SIG-M5 treated with dmso at 0.1 percent for 504 hours (cell line): ENCODE results near the gene CCL25.

Experiments
- DNase-seq: peaks from one replicate; lab custom pipeline; 2025; ENCODE audit not compliant: unreplicated experiment; lab: John Stamatoyannopoulos, UW

Gene CCL25

DNA sequence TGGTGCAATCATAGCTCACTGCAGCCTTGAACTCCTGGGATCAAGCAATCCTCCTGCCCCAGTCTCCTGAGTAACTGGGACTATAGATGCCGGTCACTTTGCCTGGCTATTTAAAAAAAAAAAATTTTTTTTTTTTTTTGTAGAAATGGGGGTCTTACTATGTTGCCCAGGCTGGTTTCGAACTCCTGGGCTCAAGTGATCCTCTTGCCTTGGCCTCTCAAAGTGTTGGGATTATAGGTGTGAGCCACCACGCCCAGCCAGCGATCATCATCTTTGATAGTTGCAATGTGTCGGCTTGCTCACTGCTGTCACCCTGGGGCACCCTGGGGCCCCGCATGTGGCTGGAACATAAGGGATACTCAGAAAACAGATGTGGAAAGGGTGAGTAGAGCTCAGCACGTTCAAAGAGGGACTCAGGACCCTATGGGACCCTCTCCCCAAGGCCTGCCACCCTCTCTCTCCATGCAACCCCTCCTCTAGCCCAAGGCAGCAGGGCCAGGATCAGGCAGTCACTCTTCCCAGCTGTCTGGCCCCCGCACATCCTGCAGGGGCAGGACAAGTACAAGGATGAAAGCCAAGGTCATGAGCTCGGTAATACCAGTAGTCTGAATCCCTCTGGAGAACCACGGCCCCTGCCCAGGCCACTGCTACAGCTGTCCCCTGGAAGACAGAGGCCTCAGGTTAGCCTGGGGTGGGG is 6.5 kb upstream of the CCL25 start:
- no peak for DNase-seq

DNA sequence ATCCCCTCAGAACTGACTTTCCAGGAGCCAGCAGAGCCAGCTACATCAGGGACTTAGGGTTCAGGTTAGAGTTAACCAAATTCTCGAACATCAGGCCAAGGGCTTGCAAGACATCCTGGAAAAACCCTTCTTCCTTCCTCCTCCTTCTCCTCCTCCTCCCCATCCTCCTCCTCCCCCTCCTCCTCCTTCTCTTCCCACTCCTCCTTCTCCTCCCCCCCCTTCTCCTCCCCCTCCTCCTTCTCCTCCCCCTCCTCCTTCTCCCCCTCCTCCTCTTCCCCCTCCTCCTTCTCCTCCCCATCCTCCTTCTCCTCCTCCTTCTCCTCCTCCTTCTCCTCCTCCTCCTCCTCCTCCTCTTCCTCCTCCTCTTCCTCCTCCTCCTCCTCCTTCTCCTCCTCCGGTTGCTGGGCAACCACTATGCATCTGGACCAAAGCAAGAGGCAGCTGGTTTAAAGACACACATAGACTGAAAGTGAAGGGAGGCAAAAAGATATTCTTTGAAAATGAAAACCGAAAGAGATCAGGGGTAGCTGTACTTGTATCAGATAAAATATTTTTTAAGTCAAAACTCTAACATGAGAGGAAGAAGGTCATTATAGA is 5.9 kb upstream of the CCL25 start:
- no peak for DNase-seq

DNA sequence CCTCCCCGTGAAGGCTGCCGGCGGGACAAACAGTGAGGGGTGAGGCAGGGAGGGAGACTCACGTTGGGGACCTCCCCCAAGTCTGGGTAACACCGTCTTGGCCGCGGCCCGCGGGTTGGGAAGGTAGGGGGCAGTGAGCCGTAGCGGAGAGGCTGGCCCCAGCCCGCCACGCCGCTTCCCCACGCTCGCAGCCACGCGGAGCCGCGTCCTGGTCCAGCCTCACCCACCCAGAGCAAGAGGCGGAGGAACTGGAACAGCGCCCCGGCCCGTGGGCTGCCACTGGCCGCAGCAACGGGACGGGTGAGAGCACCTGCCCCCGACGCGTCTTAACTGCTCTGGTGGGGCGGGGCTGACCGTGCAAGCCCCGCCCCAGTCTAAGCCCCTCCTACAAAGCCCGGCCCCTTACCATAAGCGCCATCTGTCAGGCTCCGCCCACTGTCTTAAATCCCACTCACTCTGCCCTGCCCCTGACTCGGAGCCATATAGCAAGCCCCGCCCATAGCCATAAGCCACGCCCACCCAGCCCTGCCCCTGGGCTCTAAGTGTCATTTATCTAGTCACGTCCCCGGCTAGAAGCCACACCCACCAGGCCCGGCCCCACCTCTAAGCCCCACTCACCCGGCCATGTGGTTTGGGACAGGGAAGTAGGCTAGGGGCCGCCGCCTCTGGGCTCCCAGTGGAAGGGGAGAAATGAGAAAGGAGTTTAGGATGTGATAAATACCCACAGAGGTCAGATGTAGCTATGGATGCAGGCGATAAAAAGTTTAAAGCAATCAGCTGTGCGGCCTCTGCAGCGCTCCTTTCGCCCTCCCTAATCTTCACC is 2.1 kb upstream of the CCL25 start:
- DNase-seq = peak; percentile 91

DNA sequence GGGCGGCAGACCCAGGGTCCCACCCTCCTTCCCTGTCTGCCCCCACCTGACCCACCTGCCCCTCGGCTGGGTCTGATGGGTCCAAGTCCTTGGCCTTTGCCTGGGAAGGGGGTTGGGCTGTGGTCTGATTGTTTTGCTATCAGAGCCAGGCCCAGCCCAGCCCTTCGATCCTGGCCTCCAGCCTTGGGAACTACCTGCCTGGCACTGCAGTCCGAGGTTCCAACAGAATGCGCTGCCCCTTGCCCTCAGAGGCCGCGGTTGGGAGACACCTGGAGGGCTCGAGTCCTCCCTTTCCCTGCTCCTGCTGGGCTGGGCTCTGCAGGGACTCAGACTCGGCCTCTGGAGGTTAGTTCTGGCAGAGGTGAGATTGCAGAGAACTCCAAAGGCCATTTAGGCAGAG is 1.6 kb downstream of the CCL25 start:
- DNase-seq = no peak

DNA sequence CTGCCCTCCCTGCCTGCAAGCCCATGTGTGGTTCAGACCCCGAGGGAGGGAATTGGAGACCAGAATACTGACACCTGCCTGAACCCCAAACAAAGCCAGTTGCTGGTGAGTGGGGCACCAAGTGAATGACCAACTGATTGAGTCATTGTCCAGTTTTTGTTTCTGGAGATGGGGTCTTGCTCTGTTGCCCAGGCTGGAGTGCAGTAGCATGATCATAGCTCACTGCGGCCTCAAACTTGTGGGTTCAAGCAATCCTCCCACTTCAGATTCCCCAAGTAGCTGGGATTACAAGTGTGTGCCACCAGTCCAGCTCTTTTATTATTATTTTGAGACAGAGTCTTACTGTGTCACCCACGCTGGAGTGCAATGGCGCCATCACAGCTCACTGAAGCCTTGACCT is 4.0 kb downstream of the CCL25 start:
- no peak for DNase-seq

DNA sequence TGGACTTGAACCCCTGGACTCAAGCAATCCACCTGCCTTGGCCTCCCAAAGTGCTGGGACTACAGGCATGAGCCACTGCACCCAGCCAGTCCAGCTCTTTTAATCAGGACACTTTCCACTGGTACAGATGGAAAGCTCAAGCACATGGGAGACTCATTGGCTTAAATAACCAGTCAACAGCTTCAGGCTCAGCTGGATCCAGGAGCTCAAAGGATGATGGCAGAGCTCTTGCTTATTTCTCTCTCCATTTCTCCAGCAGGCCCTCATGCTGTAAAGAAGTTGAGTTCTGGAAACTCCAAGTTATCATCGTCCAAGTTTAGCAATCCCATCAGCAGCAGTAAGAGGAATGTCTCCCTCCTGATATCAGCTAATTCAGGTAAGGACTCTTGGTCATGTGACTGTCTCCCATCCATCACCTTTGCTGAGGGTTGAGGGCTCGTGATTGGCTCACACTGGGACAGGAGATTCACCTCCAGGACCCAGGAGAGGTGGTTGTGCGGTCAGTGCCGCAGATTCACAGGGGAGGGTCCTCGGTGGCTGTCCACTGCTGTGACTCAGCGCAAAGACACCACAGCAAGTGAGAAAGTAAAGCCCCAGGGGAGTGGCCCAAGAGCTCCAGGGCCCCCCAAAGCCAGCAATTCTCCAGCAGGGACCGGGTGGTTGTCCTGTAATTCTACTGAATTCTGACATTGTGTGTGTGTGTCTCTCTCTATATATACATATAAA is 5.1 kb downstream of the CCL25 start:
- DNase-seq = no peak

DNA sequence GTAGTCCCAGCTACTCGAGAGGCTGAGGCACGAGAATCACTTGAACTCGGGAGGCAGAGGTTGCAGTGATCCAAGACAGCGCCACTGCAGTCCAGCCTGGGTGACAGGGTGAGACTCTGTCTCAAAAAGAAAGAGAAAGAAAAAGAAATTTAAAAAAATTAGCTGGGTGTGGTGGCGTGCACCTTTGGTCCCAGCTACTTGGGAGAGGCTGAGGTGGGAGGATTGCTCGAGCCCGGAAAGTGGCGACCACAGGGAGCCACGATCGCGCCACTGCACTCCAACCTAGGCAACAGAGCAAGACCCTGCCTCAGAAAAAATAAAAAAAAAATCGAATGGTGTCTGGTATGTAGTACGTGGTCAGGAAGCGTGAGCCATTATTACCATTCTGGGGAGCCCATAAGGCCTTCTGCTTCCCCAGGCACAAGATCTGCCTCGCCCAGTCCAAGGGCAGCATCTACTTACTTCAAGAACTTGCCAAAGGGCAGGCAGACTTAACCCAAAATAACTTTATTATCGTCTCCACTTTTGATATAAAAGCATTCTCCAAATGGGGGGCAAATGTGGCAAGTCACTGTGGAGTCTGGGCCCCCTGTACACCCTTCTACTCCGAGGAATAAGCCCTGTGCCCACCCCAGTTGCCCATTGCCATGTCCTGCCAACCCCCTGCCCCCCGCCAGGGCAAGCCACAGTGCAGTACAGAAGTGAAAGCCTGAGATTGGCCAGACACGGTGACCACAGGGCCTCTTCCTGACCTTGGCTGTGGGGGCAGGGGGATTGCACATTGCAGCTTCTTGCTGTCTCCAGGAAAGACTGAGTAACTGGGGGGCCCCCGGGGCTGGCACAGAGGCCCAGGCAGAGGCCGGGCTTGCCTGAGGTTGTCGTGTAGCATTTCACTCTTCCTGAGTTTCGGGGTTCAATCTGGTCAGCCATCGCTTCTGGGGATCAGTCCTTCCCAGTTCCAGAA is 12.6 kb downstream of the CCL25 start:
- no peak for DNase-seq

DNA sequence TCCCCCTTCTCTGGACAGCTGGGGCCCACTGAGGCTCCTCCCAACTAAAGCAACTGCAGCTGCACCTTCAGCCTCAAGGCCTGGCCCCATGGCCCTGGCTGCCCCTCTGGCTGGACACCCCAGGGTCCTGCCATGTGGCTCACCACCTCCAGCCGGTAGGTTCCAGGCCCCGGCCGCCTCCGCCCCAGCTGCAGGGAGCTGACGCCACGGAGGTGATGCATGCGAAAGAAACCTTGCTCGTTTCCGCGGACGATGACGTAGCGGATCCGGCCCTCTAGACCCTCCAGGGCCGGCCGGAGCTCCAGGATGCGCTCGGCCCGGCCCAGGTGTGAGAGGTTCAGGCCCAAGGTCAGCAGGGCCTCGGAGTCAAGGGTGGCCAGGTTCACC is 13.3 kb downstream of the CCL25 start:
- no peak for DNase-seq

DNA sequence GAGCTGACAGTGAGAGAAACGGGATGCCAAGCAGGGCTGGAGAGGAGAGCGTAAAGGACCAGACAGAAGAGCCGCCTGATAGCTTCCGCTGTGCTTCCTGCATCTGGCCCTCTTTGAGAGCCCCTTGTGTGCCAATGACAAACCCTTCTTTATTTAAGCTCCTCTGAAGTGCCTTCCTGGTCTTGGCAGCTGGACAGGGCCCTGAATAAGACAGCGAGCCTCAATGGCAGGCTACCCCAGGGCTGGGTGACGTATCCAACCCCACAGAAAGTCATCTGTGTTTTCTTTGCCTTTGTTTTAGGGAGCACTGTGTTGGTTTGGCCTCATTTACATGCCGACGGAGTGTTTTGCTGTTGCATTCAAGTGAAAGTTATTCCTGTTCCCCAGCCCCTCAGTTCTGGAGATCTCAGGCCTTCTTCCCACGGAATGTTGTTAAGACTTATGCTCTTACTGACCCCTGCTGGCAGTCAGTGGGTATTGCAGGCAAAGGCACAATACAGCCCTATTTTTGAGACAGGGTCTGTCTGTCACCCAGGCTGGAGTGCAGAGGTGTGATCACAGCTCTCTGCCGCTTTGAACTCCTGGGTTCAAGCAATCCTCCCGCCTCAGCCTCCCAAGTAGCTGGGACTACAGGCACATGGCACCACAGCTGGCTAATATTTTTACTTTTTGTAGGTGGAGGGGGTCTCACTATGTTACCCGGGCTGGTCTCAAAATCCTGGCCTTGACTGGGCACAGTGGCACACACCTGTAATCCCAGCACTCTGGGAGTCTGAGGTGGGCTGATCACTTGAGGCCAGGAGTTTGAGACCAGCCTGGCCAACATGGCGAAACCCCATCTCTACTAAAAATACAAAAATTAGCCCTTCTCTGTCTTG is 16.8 kb downstream of the CCL25 start:
- DNase-seq = no peak

DNA sequence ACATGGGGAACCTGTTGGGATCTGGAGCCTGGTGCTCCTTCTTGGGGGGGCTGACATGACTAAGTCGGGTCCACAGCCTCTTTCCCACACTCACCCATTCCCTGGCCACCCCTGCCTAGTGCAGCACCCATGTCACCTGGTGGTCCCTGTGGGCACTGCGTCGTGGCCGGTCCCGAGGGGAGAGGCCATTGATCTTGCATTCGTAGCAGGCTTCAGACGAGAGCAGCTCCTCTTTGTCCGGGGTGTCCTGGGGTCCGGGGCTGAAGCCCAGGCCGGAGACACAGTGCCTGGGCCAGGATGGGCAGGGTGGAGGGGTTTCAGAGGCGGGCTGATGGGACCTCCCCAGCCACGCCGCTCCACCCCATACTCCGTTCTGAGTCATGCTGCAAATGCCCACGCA is 19.4 kb downstream of the CCL25 start:
- no peak for DNase-seq

DNA sequence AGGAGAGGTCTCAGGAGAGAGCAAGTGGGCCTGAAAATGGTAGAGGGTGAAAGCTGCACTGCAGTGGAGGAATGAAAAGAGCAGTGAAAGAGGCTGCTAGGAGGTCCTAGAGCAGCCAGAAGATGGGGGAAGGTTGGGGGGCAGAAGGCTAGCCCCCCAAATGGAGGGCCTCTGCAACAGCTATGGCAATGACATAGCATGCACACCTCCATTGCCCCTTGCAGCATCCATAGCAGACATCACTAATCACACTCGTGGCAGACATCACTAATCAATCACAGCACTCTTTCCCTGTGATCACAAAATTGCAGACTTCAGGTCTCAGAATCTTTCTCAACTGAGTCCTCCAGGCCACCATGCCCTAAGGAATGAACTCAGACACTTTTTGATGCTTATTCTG is 21.9 kb downstream of the CCL25 start:
- no peak for DNase-seq

DNA sequence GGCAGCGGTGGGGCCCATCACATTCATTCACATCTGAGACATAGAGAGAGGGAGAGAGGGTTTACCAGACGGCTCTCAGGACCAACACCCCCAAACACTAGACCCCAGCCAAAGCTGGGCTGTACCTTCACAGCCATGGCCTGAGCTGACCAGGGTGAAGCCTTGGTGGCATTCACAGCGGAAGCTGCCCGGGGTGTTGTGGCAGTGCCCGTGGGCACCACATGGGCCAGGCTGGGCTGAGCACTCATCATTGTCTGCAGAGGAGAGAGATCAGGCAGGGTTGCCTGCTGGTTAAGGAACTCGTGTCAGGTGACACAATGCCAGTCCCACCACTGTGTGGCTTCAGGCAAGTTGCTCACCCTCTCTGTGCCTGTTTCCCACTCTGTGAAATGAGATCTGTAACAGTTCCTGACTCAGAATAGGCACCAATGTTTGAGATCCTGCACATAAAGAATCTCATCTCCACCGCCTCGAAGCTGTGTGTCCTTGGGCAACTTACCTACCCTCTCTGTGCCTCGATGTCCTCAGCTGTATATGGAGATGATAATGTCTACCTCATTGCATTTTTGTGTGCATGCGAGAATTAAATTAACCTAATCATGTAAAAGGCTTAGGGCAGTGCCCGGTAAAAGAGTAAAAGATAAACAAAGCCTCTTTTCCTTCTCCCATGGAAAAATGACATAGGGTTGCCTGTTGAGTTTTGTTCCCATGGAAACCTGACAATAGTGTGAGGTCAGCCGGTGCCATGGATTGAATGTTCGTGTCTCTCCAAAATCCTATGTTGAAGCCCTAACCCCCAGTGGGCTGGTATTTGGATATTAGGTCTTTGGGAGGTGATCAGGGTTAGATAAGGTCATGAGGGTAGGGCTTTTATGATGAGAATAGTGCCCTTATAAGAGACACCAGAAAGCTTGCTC is 22.9 kb downstream of the CCL25 start:
- DNase-seq = no peak

DNA sequence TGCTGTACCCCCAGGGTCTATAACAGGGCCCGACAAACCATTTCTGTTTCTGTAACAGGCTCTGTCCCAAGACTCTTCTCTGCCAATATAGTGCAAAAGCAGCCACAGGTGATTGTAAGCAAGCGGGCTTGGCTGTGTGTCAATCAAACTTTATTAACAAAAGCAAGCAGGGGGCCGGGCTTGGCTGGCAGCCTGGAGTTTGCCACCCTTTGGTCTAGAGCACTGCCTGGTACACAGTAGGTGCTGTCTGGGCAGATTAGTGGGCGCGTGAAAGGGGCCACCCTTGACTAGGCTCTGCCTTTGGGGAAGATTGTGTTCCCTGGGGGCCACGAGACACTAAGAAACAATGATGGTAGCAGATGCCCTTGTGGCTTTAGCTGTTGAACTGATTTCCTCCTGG is 27.4 kb downstream of the CCL25 start:
- no peak for DNase-seq

DNA sequence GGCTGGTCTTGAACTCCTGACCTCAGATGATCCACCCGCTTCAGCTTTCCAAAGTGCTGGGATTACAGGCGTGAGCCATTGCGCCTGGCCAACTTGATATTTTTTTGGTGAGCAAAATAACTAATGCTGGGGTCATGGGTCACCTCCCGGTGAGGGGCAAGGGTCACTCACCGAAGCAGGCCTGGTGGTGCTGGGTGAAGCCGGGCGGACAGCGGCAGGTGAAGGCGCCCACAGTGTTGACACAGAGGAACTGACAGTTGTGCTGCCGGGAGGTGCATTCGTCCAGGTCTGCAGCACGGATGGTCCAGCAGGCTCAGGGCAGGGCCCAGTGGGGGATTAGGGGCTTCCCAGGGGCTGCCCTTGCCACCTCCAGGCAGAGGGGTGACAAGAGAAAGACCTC is 28.3 kb downstream of the CCL25 start:
- DNase-seq = no peak

DNA sequence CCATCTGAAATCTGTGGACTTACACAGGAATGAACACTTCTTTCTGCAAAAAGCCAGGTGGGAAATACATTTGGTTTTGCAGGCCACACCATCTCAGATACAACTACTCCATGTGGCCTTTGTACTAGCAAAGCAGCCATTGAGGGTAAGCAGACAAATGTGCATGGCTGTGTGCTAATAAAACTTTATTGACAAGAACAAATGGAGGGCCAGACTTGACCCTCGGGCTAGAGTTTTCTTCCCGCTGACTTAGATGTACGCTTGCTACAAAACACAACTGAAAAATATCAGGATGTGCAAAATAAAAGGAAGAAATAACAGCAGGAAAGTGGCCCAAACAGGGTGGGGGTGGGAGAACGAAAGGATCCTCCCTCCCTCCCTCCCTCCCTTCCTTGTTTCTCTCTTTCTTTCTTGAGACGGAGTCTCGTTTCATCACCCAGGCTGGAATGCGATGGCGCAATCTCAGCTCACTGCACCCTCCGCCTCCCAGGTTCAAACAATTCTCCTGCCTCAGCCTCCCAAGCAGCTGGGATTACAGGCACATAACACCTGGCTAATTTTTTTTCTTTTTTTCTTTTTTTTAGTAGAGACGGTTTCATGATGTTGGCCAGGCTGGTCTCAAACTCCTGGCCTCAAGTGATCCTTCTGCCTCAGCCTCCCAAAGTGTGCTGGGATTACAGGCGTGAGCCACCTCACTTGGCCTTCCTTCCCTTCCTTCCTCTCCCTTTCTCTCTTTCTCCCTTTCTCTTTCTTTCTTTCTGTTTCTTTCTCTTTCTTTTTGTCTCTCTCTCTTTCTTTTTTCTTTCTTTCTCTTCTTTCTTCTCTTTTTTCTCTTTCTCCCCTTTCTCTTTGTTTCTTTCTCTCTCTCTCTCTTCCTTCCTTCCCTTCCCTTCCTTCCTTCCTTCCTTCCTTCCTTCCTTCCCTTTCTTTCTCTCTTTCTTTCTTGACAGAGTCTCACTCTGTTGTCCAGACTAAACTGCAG is 29.3 kb downstream of the CCL25 start:
- no peak for DNase-seq

DNA sequence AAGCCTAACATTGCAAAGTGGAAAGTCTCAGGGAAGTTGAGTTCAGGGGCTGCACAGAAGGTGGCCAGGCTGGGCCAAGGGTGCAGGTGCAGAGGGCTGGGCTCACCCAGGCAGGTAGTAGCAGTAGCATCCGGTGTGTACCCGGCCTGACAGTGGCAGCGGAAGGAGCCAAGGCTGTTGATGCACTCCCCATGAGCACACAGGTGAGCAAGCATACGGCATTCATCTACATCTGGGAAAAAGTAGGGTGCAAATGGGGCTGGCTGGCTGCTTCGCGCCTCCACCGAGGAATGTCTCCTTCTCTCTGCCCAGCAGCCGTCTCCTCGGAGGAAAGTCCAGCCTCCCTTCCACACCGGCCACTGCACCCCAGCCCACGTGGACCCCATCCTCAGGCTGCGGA is 30.6 kb downstream of the CCL25 start:
- DNase-seq = no peak

DNA sequence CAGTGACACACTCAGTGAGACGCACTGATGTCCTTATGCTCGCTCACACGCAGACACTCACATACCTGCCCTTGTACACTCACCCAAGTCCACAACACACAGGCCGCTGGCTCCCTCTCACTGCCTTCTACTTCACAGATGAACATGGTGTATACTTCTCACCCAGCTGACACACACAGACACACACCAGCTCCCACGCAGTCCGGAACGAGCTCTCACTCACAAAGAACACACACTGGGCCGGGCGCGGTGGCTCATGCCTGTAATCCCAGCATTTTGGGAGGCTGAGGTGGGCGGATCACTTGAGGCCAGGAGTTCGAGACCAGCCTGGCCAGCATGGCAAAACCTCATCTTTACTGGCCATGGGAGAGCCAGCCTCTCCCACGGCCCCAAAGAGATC is 31.6 kb downstream of the CCL25 start:
- DNase-seq = no peak
